GM19468 (cell line): ENCODE measurements around the gene P2RY2.

Experiments
- ATAC-seq: cut with Tn5 transposase; IDR thresholded peaks from one replicate; pipeline ENCODE4 v1.9.1; 2021; ENCODE audit warnings: mild to moderate bottlenecking, moderate library complexity, moderate number of reproducible peaks; ENCODE audit not compliant: unreplicated experiment; ENCODE audit errors: extremely low read depth

The P2RY2 gene

DNA sequence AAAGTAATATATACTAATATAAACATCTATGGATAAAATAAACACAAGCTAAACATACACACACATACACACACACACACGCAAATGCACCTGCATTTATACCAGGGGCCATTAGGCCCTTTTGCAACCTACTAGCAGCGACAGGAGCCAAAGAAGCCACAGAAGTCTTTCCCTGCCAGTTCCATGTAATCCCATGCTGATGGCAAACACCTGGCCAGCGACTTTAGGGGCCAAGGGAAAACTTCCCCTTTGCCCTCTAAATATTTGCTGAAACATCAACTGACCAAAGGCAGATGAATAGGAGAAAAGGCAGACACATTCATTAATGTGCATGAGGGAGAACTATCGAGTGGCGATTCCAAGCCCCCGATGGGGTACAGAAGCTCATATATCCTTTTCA lies 14.8 kb upstream of the P2RY2 start:
- no peak for ATAC-seq

DNA sequence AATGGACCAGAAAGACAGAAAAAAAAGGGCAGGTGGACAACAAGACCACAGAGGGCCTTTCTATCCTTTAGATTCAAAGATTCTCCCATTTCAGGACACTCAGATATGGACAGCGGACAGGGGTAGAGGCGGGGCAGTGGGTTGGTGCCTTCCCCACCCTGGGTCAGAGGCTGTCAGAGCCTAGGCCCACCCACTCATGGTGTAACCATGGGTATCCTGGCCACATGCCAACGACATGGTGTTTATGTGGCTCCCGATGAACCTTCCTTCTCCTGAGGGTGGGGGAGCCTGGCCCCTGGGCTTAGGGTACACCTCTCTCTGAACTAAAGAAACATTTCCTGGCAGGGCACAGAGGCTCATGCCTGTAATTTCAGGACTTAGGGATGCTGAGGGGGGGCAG lies 14.3 kb upstream of the P2RY2 start:
- no peak for ATAC-seq

DNA sequence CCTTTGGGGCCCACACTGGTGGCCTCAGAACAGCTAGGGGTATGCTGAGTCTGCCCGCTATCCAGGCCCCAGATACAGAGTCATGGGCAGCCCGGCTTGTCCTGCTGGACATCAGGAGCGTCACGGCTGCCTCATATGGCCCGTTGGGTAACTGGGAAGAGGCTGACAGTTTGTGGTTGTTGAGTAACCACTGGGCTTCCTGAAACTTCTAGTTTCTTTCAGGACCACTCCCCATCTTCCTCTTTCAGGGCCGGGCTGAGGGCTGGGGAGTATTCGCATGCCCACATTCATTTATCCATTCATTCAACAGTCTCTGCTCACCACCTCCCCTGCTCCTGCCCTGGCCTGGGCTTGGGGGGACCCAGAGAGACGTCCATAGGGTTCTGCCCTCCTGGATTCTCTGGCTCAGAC lies 13.4 kb upstream of the P2RY2 start:
- ATAC-seq: no peak

DNA sequence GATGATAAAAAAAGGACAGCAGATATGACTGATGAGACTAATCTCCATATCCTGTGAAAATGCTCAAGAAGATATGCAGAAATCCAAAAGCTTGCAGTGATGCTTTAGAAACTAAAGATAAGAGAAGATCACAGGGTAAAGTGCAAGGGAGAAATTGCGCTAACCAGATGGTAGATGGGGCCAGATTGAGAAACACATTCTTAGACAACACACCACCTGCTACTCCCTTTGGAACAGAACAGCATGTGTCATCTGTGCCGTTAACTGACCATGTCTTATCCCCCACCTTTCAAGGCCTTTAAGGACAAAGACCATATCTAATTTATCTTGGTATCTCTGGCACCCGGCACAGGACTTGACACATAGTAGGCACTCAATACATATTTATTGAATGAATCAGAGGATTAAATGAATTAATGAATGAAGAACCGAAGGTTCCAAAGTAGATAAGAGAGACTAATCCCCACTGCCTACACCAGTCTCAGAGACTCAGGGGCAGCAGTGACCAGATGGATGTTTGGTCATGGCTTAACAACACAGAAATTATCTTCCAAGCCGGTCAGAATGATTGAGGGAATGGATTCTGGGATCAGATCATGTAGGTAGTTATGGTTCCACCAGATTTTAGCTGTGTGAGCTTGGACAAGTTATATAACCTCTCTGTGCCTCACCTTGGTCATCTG lies 12.3 kb upstream of the P2RY2 start:
- ATAC-seq: no peak

DNA sequence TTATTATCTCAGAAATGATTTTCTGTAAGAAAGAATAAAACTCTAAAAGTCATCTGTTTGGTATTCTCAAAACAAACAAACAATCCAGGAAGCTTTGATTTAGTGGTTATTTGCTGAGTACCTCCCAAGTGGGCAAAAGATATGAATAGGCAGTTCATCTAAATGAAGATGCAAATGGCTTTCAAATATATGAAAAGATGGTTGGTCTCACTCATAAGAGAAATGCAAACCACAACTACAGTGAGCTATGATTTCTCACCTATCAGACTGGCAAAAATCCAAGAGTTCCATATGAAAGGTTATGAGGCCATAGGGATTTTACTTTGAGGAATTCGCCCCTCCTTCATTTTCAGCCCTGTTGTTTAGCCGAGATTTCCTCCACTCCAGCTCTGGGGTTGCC lies 11.3 kb upstream of the P2RY2 start:
- ATAC-seq: no peak

DNA sequence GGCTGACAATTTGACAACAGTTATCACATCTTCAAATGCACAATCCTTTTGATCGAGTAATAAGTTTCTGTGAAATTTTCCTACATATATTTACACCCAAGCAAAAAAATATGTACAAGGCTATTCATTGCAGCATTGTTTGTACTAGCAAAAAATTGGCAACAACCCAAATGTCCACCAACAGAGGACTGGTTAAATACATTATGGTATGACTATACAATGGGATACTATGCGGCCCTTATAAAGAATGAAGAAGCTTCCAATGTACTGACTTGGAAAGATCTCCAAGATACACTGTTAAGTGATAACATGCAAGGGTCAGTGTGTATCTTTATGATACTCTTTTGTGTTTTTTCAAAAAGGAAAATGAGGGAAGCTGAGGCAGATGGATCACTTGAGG lies 8.2 kb upstream of the P2RY2 start:
- no peak for ATAC-seq

DNA sequence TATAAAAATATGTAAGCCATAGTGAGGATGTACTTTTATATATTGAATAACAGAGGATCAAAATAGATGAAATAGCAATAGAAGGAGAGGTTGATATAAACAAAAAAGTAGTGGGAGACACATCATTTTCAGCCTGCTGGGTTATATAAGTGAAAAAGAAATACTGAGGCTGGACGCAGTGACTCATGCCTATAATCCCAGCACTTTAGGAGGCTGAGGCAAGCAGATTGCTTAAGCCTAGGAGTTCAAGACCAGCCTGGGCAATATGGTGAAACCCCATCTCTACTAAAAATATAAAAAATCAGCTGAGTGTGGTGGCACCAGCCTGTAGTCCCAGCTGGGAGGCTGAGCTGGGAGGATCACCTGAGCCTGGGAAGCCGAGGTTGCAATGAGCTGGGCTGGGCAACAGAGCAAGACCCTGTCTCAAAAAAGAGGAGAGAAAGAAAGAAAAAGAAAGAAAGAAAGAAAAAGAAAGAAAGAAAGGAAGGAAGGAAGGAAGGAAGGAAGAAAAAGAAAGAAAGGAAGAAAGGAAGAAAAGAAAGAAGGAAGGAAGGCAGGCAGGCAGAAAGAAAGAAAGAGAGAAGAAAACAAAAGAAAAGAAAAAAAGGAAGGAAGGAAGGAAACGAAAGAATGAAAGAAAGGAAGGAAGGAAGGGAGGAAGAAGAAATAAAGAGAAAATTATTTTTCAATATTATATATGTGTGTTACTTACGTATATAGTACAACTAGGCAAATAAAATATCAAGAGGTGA lies 7.0 kb upstream of the P2RY2 start:
- ATAC-seq: no peak

DNA sequence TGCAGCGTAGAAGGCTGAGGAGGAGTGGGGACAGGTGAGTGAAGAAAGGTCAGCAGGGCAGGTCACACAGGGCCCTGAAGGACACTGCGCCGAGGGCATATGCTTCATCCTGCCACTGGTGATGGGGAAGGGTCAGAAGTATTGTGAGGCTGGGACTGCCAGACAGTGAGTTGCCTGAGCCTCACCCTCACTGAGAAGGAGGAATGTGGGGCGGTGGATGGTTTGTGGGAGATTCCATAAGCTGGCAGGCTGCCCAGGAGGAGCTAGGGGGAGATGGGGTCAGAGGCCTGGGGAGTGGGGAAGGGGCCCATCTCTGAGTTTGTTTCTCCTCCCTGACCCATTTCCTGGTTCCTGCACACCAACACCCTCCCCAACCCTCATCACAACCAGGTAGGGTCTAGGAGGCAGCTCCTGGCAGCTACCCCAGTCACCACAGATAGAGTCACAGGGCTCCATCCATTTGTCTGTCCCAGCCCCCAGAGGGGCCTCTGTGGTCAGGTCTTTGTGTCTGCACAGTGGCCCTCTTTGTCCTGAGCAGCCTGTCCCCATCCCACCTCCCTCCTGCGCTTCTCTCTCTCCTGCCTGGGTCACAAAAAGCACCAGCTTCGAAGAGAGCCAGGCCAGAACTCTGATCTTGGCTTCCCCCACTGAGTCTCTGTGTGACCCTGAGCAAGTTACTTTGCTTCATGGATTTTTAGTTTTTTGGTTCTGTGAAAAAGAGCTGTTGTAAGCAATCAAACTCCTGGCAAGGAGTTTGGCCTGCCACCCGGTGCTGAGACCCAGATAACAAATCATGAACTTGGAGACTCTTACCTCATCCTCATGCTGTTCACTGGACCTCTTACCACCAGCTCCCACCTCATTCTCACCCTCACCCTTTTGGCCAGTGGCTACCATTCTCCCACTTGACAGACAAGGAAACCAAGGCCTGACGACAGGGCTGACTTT lies 4.6 kb upstream of the P2RY2 start:
- ATAC-seq: no peak

DNA sequence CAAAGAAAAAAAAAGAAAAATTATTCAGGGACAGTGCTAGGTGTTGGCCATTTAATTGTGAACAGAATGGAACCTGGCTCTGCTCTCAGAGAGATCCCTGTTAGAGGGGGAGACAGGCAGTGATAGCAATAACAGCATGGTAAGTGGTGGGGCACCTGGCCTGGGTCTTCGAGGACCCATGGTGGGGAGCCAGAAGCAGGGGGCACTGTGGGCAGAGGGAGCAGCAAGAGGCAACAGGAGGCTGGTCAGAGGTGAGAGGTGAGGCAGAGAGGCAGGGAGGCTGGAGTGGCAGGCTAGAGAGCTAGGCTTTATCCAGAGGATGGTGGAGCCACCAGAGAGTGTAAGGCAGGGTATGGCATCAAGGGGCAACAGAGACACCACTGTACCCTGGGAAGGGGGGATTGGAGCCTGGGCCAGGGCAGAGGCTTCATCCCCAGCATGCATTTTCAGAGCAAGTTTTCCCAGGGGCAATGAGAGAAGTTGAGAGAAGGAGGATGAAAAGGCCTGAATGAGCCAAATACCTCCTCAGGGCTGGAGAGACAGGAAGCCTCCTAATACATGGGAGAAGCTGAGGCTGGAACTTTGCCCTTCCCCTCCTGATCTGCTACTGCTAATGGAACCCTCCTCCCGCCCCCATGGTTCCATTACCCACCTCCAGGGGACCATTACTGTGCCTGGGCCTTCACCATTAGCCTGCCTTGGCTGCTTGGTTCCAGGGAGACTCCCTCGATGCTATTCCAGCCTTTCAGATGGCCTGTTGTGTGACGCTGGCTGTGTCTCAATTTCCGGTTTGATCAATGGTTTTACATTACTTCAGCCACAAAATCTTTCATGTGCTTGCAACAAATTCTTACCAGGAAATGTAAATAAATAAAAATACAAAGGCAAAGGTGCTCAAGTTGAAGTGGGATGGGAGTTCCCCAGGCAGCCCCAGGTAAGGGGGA lies 2.6 kb upstream of the P2RY2 start:
- no peak for ATAC-seq

DNA sequence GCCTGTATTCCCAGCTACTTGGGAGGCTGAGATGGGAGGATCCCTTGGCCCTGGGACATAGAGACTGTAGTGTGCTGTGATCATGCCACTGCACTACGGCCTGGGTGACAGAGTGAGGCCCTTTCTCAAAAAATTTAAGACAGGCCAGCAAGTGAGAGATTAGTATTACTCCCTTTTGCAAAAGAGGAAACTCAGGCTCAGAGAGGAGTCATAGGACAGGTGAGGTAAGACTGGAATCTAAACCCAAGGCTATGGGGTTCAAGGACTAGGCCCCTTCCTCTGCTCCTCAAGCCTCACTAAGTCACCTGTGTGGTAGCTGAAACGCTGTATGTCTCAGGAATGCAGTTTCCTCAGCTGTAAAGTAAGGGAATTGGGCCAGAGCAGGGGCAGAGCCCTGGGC lies 1.6 kb upstream of the P2RY2 start:
- ATAC-seq: no peak

DNA sequence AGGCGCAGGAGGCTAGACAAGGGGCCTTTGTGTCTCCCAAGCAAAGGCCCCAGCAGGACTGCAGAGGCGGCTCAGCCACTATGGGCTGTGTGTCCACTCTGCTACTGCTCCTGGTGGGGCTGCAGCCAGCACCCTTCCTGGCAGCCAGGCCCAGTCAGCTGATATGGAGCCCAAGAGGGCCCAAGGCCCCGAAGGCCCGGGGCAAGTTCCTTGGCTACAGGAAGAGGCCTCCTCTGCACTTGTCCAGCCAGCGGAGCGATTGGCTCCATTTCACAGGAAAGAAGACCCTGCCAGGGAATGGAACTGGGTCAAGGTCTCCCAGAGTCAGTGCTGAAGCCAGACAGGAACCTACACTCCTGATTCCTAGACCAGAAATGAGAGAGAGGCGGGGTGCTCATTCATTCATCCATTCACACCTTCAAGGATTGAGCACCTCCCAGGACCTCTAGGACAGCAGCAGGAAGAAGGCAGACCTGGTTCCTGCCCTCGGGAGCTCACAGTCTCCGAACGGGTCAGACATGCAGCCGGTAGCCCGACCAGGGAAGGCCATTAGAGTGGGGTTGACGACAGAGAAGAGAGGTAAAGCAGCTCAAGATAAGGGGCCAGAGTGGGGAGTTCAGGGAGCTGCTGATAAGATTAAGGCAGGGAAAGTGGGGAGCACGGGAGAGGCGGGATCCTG lies 811 bp upstream of the P2RY2 start:
- no peak for ATAC-seq

DNA sequence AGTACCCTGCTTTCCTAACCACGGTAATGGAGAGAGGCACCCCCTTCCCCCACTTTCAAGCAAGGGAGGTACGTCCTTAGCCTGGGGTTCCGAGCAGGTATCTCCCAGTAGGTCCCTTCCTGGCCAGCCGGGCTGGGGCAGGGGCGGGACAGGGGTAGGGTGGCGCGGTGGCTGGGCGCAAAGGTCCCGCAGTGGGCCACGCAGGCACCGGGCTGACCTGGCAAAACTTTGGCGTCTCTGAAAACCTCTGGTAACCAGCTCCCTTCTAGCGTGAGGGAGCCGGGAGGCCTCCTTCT lies 323 bp upstream of the P2RY2 start:
- ATAC-seq: no peak

DNA sequence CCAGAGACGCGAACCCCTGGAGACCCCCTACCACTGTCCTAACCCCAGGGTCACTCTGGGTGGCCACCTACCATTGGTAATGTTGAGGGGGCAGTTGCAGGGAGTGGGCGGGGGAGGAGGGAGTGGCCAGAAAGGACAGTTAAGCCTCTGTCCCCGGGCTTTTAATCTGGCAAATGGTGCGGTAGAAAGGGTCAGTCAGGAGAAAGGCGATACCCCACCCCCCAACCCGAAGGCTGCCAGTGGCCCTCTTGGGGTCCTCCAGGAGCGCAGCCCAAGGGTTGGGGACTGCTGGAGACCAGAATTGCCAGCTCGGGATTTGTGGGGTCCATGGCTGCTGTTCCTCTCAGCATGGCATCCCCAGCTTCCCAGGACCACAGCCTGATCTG lies 742 bp downstream of the P2RY2 start:
- ATAC-seq: no peak

DNA sequence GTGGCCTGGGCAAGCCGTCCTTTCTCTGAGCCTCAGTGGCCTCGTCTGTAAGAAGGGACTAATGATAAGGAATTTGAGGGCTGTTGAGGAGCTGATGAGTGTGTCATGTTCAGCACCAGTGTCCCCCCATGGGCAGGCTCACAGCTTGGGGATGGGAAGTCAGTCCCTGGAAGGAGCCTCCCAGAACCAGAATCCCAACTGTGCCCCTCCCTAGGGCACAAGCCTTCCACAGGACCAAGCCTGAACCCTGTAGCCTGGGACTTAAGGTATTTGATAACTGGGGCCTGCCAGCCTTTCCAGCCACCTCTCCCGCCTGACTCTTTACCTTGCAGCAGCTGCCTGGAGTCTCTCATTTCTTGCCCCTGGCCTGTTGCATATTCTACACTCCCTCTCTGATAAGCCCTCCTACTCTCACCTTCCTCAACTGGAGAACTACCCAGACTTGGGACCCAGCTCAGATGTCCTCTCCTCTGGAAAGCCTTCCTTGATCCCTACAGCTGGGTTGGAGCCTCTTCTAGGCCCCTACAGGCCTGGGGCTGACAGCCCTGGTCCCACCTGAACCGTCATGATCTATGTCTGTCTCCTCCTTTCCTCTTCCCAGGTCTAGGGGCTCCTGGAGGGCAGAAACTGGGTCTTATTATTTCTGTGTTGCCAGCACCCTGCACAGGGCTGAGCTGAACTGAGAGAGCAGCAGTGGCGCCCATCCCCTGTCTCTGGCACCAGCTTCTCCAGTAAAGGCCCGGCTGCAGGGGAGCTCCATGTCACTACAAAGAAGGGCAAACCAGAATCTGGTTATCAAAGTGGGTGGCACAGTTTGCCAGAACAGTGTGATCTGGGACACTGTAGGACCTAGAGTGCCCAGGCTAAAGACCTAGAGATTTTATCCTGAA lies 1.6 kb downstream of the P2RY2 start:
- no peak for ATAC-seq

DNA sequence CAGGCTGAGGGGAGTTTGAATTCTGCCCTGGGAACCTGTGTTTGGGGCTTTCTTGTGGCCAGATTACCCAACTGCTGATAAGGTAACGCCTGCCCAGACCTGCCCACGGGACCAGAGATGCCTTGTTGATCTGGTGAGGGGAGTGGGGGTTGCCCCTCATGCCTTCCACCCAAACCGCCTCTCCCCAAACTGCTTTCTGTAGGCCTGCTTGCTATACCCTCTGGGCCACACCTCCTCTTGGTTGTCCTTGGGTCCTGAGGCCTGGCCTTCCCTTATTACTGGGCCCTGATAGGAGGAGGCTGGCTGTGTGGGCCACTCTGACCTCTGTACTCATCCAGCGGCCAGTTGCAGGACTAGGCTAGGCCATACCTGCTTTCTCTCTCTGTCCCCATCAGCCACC lies 3.4 kb downstream of the P2RY2 start:
- ATAC-seq: no peak

DNA sequence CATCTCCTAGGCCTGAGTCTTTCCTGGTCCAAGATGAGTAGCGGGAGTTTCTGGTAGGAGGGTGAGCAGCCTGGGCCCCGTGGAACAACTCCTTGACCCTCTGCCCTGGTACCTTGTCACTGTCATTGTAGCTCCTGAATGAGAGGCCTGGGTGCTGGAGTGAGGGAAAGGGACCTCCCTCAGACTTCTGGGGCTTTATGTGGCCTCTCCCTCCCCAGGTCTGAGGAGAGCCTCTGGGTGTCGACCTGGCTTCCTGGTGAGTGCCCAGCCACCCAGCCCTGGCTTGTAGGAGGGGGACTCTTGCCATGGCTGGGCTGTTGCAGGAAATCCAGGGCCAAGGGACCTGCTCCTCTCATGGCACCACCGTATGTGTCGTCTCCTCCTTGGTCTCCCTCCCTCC lies 3.9 kb downstream of the P2RY2 start:
- no peak for ATAC-seq

DNA sequence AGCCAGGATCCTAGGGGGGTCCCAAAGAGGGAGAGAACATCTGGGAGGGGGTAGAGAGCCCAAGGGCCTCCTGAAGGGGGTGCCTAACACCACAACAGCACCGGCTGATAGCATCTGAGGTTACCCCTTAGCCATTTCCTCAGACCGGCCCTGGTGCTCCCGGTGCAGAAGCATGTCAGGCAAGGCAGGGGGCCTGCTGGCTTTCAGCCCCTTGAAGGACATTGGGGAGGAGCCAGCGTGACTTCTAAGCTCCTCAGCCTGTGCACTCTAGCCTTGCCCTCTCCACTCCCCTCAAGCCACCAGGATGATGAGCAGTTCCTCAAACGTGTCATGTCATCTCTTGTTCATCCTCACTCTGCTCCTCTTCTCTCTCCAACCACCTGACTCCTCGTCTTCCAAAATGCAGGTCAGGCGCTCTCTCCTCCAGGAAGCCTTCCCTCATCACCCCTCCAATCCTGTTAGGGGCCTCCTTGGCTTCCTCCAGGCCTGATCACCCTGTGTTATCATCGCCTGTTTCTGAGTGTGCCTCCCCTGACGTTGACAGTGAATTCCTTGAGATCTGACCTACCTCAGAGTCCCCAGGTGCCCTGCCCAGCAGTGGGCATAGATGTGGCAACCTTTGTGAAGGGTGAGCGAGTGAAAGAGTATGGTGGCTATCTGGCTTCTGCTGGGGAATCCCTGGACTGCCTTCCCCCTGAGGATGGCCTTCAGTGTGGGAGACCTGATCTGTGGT lies 6.1 kb downstream of the P2RY2 start:
- ATAC-seq: no peak
